ENCODE data around the gene ARX. TPM values are rescaled to one million over a fixed set of nuclear protein-coding genes. Genes with fewer than 3 reads are reported as not detected.
A peak's percentile ranks its signal among the peaks of the same experiment; 100 is the strongest.

Gene ARX
- polyA plus RNA-seq, 3 donors, result not detected

DNA sequence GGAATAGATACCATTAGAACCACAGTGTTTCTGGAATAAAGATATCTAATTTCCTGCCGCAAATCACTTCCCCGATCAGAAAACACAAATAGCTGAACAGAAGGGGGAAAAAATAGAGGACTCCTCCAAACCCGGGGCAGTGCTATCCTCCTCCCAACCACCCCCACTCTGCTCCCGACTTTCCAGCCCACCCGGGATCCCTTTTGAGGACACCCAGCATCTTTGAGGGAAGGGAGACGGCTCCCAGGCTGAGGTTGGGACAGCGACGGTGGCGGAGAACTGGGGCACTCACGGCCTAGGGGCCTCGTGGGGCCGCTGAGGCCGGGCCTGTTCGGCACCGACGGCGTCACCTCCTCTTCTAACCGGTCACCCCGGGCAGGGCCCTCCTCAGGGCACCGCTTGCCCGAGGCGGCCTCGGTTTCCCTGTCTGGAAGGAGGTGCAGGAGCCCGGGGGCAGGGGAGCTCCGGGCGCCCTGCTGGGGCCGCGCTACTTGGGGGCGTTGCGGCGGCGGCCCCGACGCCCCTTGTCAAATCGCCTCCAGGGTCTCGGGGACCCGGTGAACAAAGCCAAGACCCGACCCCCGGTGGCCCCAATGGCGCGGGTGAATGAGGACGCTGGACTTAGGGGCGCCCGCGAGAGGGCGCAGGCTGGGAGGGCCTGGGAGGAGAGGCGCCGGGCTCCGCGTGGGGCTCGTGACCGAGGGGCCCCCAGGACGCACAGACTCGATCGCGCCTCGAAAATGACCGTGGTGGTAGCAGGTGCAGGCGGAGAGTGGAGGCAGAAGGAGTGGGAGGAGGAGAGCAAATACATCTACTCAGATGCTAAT, 6.9 kb upstream of the ARX start:
- Histone ChIP-seq H3K27me3 (ENCODE audit: control insufficient read depth in 2 of 2, insufficient read depth in 2 of 2, low read length in 2 of 2) (peaks cover 60 to 82% of the 10 kb centered on the region in 2 donors), H3K4me3 (replicated peaks in 1 of 3; ENCODE audit: low read depth in 2 of 3, low read length in 3 of 3) (no peak overlapping the region)

DNA sequence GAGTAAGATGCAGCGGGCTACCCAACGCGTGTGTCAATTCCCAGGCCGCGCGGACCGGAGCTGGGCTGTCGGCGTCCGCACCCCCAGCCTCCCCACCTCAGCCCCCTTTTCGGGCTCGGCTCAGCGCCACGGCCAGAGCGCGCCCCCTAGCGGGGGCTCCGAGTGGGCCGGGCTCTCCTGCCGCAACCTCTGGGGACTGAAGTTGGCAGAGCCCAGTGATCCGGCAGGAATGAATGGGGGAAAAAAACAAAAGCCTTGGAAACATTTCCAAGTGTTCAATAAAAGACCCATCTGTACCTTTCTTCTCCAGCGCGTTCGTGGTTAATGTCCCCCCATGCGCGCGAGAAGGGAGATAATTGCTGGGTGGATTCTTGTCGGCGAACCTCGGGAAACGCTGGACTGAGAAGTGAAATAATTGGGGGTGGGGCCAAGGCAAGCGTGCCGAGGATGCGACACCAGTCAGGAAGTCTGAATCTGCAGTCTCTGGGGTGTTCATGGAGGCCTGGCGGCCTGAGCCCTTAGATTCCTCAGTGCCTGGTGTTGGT, 5.2 kb upstream of the ARX start:
- Histone ChIP-seq H4K20me1 (ENCODE audit: insufficient read depth, low read length) (no peaks in the 10 kb centered on the region), H3K4me3 (replicated peaks in 1 of 3; ENCODE audit: low read depth in 2 of 3, low read length in 3 of 3) (peak overlapping the region in 1 of 3 experiments; percentile 56), H3K4me1 (ENCODE audit: control insufficient read depth in 1 of 2, insufficient read depth in 2 of 2, low read length in 2 of 2) (peaks cover 10 to 16% of the 10 kb centered on the region in 2 donors), H3K36me3 (replicated peaks in 1 of 2; ENCODE audit: control insufficient read depth in 1 of 2, insufficient read depth in 2 of 2, low read length in 2 of 2) (no peaks in the 10 kb centered on the region), H3K79me2 (ENCODE audit: insufficient read depth, low read length) (no peaks in the 10 kb centered on the region), H2AFZ (ENCODE audit: insufficient read depth, low read depth, low read length, poor library complexity, severe bottlenecking) (no peak overlapping the region), H3K9me3 (replicated peaks in 1 of 2; ENCODE audit: control insufficient read depth in 1 of 2, insufficient read depth in 1 of 2, low read length in 2 of 2) (peaks cover 0 to 42% of the 10 kb centered on the region in 2 donors), H3K4me2 (replicated peaks; ENCODE audit: extremely low read depth, low read length, poor library complexity, severe bottlenecking) (peak overlapping the region; percentile 40), H3K27ac (ENCODE audit: low read depth in 1 of 2, low read length in 2 of 2) (no peak overlapping the region), H3K9ac (ENCODE audit: insufficient read depth, low read length, poor library complexity, severe bottlenecking) (no peak overlapping the region), H3K27me3 (ENCODE audit: control insufficient read depth in 2 of 2, insufficient read depth in 2 of 2, low read length in 2 of 2) (peaks cover 71 to 92% of the 10 kb centered on the region in 2 donors)
- Mint-ChIP-seq H3K27ac (no peak overlapping the region), H3K27me3 (ENCODE audit: low read depth in 3 of 3) (peaks cover 80 to 96% (median 91%) of the 10 kb centered on the region in 3 donors), H3K4me3 (peak overlapping the region; percentile 59 to 82), H3K36me3 (peaks cover 0 to 12% of the 10 kb centered on the region in 2 donors), H3K9me3 (peaks cover 0 to 31% (median 26%) of the 10 kb centered on the region in 7 donors), H3K4me1 (peaks cover 35% of the 10 kb centered on the region)
- peak; percentile 5 to 23 (median 12) for DNase-seq
- TF ChIP-seq, protein P1, sequence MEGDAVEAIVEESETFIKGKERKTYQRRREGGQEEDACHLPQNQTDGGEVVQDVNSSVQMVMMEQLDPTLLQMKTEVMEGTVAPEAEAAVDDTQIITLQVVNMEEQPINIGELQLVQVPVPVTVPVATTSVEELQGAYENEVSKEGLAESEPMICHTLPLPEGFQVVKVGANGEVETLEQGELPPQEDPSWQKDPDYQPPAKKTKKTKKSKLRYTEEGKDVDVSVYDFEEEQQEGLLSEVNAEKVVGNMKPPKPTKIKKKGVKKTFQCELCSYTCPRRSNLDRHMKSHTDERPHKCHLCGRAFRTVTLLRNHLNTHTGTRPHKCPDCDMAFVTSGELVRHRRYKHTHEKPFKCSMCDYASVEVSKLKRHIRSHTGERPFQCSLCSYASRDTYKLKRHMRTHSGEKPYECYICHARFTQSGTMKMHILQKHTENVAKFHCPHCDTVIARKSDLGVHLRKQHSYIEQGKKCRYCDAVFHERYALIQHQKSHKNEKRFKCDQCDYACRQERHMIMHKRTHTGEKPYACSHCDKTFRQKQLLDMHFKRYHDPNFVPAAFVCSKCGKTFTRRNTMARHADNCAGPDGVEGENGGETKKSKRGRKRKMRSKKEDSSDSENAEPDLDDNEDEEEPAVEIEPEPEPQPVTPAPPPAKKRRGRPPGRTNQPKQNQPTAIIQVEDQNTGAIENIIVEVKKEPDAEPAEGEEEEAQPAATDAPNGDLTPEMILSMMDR (IDR thresholded peaks at IDR 0.05), result peak; percentile 66
- intact Hi-C loops (cut with micrococcal nuclease), result no loop called here
- WGBS (ENCODE audit: insufficient coverage), result no CpG with 5 or more reads among the region's 35 CpGs

More for the DNA sequence above, 6.9 kb upstream of the ARX start:
- Histone ChIP-seq H3K4me2 (replicated peaks; ENCODE audit: extremely low read depth, low read length, poor library complexity, severe bottlenecking) (no peak overlapping the region), H4K20me1 (ENCODE audit: insufficient read depth, low read length) (no peaks in the 10 kb centered on the region), H3K4me1 (ENCODE audit: control insufficient read depth in 1 of 2, insufficient read depth in 2 of 2, low read length in 2 of 2) (peaks cover 10 to 16% of the 10 kb centered on the region in 2 donors), H3K9ac (ENCODE audit: insufficient read depth, low read length, poor library complexity, severe bottlenecking) (no peak overlapping the region), H2AFZ (ENCODE audit: insufficient read depth, low read depth, low read length, poor library complexity, severe bottlenecking) (no peak overlapping the region), H3K9me3 (replicated peaks in 1 of 2; ENCODE audit: control insufficient read depth in 1 of 2, insufficient read depth in 1 of 2, low read length in 2 of 2) (peaks cover 0 to 25% of the 10 kb centered on the region in 2 donors), H3K79me2 (ENCODE audit: insufficient read depth, low read length) (no peaks in the 10 kb centered on the region), H3K36me3 (replicated peaks in 1 of 2; ENCODE audit: control insufficient read depth in 1 of 2, insufficient read depth in 2 of 2, low read length in 2 of 2) (no peaks in the 10 kb centered on the region), H3K27ac (ENCODE audit: low read depth in 1 of 2, low read length in 2 of 2) (no peak overlapping the region)
- Mint-ChIP-seq H3K9me3 (peaks cover 0 to 18% (median 13%) of the 10 kb centered on the region in 7 donors), H3K36me3 (peaks cover 0 to 8% of the 10 kb centered on the region in 2 donors), H3K27me3 (ENCODE audit: low read depth in 3 of 3) (peaks cover 73 to 87% (median 84%) of the 10 kb centered on the region in 3 donors), H3K4me3 (peak overlapping the region in 1 of 2 donors; percentile 63), H3K4me1 (peaks cover 24% of the 10 kb centered on the region), H3K27ac (no peak overlapping the region)
- DNase-seq, result no peak
- WGBS (ENCODE audit: insufficient coverage), result 3% methylated on average over 21 of the region's 59 CpGs
- TF ChIP-seq, protein P1 (IDR thresholded peaks at IDR 0.05), result no peak
- intact Hi-C loops (cut with micrococcal nuclease), result no loop called here

Data from CD14-positive monocyte (primary cell).